ENCODE data around the gene RANGAP1. TPM values are rescaled to one million over a fixed set of nuclear protein-coding genes. Genes with fewer than 3 reads are reported as not detected.

Gene RANGAP1
- total and polyA plus RNA-seq, 2 of the 13 experiments (the other 11 are each of a cell fraction or from before 2014, with no cell fraction given) = 51.8 to 83.9 TPM

DNA sequence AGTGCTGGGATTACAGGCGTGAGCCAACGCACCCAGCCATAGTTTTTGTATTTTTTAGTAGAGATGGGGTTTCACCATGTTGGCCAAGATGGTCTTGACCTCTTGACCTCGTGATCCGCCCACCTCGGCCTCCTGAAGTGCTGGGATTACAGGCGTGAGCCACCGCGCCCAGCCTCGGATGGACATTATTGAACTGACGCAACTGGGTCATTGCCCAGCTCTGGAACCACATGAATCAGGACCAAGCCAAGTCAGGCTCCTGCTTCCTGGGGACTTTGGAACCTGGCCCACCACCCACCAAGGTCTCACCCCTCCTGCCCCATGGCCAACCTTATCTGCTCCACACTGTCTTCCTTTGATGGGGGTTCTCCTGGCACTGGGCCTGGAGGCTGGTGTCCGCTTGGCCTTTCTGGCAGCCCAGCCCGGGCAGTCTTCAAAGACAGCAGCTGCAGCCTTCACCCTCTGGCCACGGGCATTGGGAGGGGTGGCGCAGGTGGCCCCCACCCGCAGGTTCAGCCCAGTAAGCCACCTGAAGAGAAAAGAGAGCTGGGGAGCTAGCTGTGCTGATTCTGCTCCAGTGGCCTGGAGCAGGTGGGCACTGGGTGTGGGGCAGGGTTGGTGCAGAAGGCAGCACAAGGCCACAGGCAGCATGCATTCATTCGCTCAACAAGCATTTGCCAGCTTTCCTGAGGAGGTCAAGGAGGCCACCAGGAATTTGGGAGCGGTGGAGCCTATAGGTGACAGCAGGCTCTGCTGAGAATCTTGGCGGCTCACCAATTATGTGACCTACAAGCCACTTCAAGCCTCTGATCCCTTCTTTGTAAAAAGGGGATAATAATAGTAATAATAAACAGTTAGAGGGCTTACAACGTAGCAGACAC, 50.9 kb downstream of the RANGAP1 start (continued):
- TF ChIP-seq, protein P1, sequence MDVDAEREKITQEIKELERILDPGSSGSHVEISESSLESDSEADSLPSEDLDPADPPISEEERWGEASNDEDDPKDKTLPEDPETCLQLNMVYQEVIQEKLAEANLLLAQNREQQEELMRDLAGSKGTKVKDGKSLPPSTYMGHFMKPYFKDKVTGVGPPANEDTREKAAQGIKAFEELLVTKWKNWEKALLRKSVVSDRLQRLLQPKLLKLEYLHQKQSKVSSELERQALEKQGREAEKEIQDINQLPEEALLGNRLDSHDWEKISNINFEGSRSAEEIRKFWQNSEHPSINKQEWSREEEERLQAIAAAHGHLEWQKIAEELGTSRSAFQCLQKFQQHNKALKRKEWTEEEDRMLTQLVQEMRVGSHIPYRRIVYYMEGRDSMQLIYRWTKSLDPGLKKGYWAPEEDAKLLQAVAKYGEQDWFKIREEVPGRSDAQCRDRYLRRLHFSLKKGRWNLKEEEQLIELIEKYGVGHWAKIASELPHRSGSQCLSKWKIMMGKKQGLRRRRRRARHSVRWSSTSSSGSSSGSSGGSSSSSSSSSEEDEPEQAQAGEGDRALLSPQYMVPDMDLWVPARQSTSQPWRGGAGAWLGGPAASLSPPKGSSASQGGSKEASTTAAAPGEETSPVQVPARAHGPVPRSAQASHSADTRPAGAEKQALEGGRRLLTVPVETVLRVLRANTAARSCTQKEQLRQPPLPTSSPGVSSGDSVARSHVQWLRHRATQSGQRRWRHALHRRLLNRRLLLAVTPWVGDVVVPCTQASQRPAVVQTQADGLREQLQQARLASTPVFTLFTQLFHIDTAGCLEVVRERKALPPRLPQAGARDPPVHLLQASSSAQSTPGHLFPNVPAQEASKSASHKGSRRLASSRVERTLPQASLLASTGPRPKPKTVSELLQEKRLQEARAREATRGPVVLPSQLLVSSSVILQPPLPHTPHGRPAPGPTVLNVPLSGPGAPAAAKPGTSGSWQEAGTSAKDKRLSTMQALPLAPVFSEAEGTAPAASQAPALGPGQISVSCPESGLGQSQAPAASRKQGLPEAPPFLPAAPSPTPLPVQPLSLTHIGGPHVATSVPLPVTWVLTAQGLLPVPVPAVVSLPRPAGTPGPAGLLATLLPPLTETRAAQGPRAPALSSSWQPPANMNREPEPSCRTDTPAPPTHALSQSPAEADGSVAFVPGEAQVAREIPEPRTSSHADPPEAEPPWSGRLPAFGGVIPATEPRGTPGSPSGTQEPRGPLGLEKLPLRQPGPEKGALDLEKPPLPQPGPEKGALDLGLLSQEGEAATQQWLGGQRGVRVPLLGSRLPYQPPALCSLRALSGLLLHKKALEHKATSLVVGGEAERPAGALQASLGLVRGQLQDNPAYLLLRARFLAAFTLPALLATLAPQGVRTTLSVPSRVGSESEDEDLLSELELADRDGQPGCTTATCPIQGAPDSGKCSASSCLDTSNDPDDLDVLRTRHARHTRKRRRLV (CRISPR knock-in tag; IDR thresholded peaks at IDR 0.05) = no peak
- TF ChIP-seq, protein P2, sequence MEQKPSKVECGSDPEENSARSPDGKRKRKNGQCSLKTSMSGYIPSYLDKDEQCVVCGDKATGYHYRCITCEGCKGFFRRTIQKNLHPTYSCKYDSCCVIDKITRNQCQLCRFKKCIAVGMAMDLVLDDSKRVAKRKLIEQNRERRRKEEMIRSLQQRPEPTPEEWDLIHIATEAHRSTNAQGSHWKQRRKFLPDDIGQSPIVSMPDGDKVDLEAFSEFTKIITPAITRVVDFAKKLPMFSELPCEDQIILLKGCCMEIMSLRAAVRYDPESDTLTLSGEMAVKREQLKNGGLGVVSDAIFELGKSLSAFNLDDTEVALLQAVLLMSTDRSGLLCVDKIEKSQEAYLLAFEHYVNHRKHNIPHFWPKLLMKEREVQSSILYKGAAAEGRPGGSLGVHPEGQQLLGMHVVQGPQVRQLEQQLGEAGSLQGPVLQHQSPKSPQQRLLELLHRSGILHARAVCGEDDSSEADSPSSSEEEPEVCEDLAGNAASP (CRISPR knock-in tag; IDR thresholded peaks at IDR 0.05; ENCODE audit: borderline replicate concordance) = peak; percentile 65; the same call in 1 of the 2 replicates
- TF ChIP-seq GABPB1 (CRISPR knock-in tag; IDR thresholded peaks at IDR 0.05) (peak; percentile 62), NR2F1 (CRISPR knock-in tag; IDR thresholded peaks at IDR 0.05) (peak; percentile 10 to 86; a peak in 3 of 4 replicates), TMF1 (CRISPR knock-in tag; IDR thresholded peaks at IDR 0.05; ENCODE audit: low read depth) (no peak), ZNF589 (CRISPR knock-in tag; conservative IDR thresholded peaks at IDR 0.05) (no peak), U2AF1 (optimal IDR thresholded peaks at IDR 0.05; ENCODE audit: low read depth, low read length) (no peak), ERF (CRISPR knock-in tag; IDR thresholded peaks at IDR 0.05) (no peak), HMGXB3 (CRISPR knock-in tag; IDR thresholded peaks at IDR 0.05; ENCODE audit: borderline replicate concordance) (no peak), FOXJ3 (CRISPR knock-in tag; IDR thresholded peaks at IDR 0.05; ENCODE audit: borderline replicate concordance) (peak; percentile 49; the same call in 1 of the 2 replicates), ARID4A (CRISPR knock-in tag; IDR thresholded peaks at IDR 0.05; ENCODE audit: borderline replicate concordance) (peak; percentile 51; the same call in 1 of the 2 replicates), ZNF652 (CRISPR knock-in tag; IDR thresholded peaks at IDR 0.05; ENCODE audit: borderline replicate concordance, low read depth) (no peak)
